GM21786 (cell line): Measurements from ENCODE around the gene TAOK1.

ENCODE experiments used
- ATAC-seq: cut with Tn5 transposase; IDR thresholded peaks from one replicate; pipeline ENCODE4 v1.9.1; 2021; ENCODE audit not compliant: unreplicated experiment

The TAOK1 gene

DNA sequence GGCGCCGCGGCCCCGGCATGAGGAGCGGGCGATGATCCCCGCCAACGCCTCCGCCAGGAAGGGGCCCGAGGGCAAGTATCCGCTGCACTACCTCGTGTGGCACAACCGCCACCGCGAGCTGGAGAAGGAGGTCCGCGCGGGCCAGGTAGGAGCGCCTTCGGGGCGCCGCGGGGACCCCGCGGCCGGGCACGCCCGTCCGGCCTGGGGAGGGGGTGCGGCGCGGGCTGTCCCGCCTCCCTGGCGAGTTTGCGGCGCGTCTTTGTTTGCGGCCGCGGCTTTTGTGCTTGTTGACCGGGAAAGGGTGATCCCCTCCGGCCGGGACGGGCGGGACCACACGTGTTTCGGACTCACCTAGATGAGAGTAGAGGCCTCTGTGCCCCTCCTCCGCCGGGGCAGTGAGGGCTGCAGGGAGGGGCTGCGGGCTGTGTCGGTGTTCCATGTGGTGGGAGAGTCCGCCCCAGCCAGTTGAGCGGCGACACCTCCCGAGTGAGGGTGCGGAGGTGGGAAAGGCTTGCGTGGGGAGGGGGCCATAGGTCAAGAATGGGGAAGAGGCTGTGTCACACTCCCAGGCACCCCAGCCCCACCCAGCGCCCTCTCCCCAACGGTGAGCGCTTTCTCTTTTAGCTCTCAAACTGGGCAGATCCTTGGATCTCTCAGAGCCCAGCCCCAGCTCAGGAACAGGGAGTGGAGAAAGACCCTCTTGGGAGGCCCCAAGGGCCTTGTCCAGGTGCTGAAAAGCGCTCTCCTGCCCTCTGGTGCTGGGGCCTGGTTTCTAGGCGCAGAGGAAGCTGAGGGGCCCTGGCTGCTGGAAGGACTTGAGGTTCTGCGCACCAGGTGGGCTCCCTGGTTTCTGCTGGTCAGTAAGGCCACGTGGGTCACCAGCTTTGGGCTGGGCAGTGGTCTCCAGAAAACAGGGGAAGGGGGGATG is 203.7 kb downstream of the TAOK1 start:
- ATAC-seq: no peak

DNA sequence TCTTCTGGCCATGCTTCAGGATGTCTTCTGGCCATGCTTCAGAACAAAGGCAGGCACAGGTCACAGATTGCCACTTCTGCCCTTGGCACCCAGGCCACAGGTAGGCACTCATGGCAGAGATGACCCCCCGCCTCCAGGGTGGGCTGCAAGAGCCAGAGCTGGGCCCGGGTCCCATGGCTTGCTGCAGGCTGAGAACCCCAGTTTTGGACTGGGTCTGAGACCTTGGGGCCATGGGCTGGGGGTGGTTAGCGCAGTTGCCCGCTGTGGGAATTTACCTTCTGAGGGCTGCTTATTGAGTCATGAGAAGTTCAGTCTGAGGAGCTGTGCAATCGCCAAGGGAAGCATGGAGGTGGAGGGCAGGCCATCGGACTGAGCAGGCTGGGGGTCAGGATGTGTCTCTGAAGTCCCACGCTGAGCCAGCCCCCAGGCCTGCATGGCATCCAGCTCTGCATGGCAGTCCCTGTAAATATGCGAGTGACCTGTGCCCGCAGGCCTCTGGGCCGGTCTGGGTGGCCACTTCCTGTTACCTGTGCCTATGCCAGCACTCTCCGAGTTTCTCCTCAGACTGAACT is 204.4 kb downstream of the TAOK1 start:
- ATAC-seq: no peak

DNA sequence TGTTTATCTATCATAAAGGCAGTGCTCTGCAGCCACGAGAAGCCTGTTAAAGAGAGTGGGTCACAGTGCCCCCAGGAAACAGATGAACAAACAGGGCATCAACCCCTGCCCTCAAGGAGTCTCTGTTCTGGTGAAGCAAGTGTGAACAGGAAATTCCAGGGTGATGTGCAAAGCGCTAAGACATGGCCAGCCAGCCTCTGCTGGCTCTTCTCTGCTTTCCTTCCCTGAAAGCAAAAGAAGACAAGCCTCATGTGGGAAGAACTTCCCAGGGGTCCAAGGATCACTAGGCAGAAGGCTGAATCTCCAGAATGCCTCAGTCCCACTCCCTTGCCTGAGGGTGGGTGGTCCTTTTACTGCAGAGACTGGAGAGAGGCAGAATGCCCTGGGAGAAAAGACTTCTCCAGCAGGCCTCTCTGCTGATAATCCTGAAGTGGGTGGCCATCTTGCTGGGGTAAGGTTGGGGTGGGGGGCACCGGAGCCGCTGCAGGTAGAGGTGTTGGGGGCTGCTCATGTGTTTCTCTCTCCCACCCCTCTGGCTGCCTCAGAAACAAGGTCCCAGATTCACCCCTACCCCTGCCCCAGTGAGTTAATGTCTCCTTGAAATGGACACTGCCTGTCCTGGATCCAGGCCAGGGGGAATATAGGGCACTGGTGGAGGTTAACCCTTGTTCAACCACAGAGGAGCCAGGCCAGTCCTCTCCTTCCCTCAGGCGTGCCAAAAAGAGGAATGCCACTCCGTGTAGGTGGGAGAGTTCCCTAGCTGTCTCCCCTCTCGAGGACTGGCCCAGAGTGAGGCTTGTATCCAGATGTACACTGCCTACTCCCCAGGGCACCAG is 205.2 kb downstream of the TAOK1 start:
- no peak for ATAC-seq

DNA sequence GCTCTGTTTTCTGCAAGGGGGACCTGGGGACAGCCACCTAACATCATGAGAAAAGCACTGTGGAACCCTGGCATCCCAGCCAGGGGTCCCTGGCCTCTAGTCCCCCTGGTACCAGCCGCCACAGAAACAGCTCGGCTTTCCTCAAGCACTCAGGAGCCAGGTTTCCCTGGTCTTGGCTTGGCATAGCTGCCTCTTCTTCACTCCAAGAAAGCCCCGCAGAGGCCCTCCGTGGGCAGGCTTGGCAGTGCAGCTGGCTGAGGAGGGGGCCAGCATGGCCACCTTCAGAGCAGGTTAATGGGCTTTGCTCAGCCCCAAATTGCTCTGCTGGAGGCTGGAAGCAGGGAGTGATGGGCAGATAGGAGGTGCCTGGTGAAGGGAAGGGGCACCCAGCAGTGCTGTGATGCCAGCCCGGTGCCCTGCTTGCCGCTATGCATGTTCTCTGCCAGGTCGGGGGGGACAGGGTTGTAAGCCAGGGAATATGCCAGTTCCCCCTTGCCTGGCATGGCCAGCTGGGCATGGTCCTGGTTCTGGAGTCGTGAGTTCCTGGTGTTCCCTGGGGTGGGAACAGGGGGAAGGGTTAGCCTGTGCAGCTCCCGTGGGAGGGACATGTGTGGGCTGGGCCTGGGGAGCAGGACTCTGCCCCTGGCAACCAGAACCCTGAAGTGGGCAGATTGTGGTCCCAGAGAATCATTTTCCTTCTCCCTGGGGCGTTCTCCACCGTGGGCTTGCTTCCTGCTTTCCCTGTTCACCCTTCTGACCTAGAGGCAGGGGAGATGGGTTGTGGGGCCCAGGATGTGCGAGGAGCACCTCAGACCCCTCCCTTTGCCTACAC is 206.0 kb downstream of the TAOK1 start:
- no peak for ATAC-seq

DNA sequence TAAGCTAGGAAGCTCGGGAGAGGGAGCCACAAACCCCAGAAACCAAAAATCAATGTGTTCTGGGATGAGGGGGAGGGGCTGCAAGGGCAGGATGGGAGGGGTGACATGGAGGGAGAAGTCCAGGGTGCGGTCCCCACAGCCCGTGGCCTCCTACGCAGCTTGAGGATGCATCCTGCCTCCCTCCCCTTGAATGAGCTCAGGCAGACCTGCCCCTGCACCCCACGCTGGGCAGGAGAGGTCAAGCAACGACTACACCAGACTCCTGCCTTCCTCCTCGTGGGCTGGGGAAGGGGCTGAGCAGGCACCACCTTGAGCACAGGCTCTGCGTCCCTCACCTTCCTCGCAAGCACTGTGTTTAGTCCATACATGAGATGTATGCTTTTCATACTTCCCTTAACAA is 206.6 kb downstream of the TAOK1 start:
- ATAC-seq: no peak

DNA sequence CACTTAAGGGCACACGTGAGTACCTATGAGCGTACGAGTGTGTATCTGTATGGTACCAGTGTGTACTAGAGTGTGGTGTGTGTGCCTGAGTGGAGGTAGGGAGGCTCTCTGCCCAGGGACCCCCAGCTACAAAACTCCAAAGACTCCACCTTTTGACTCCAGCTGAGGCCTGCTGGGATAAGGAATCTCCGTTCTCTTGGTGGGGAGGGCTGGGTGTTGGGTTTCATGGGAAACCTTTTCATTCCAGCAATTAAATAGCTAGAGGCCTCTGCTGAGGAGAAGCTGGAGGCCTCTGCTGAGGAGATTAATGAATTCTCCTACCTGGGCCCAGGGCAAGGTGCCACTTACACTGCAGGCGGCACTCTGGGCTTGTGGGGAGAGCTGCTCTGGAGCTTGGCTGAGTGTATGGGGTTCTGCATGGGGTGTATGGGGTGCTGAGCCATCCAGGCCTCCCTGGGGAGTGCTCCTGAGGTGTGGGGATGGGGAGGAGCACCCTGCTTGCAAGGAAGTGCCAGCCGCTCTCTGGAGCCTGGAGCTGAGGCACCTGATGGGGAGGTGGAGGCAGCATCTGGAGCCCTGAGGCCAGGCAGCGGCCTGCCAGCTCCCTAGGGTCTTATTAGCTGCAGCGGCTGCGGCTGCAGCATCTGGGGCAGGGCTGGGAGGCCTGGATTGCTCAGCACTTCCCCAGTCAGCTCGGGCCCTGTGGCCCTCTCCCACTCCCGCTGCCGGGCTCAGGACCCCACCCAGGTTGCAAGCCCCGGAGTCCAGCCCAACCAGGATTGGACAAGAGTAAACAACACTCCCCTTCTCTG is 207.4 kb downstream of the TAOK1 start:
- ATAC-seq: no peak
